Activated gamma-delta T cell (primary cell): ENCODE results near the gene ZNF771.
"Not testable (repeated sequence)": the region's sequence is repeated elsewhere in the genome, so short reads cannot be mapped to it uniquely, and the experiment has no call there.

ENCODE experiments used
- DNase-seq: peaks from one replicate; lab custom pipeline; 2025; lab: John Stamatoyannopoulos, UW

The ZNF771 gene

GRCh38 chr16:30375864-30376263 is 31.5 kb upstream of the ZNF771 start:
- no peak for DNase-seq

- DNase-seq = no peak
Observed at GRCh38 chr16:30376461-30376902, 30.9 kb upstream of the ZNF771 start.

DNA sequence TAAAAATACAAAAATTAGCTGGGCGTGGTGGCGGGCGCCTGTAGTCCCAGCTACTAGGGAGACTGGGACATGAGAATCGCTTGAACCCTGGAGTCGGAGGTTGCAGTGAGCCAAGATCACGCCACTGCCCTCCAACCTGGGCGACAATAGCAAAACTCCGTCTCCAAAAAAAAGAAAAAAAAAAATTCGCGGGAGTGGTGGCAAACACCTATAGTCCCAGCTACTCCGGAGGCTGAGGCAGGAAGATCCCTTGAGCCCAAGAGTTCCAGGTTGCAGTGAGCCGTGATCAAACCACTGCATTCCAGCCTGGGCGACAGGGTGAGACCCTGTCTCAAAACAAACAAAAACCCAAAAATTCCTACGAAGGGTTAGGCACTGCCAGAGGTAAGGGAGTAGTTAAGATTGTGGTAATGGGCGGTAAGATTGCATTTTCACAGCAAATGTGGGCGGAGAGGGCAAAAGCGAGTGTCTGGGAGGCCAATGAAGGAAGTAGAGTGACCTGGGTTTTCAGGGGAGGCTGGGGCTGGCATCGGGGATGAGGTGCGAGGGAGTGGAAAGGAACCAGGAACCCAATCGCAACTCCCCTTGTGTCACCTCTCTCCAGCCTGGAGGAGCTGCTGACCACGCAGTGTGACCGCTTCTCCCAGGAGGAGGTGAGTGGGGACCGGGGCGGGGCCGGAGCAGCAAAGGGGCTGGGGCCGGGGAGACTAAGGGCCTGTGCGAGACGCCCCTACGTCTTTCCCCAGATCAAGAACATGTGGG is 30.2 kb upstream of the ZNF771 start:
- DNase-seq = no peak

DNA sequence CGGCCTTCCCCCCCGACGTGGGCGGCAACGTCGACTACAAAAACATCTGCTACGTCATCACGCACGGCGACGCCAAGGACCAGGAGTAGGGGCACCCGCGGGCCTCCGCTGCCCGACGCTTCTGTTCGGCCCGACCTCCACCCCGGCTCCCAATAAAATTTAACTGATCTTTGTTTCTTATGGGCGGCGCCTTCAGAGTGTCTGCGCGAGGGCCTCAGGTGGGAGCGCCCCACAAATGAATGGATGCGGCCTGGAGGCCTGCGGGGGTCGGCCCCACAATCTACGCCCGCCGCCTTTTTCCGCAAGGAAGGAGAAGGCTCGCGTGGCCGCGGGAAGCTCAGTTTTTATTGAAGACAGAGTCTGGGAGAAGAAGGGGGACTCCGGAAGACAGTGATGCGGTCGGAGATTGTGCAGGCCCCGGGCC is 29.6 kb upstream of the ZNF771 start:
- DNase-seq = peak; percentile 65

DNA sequence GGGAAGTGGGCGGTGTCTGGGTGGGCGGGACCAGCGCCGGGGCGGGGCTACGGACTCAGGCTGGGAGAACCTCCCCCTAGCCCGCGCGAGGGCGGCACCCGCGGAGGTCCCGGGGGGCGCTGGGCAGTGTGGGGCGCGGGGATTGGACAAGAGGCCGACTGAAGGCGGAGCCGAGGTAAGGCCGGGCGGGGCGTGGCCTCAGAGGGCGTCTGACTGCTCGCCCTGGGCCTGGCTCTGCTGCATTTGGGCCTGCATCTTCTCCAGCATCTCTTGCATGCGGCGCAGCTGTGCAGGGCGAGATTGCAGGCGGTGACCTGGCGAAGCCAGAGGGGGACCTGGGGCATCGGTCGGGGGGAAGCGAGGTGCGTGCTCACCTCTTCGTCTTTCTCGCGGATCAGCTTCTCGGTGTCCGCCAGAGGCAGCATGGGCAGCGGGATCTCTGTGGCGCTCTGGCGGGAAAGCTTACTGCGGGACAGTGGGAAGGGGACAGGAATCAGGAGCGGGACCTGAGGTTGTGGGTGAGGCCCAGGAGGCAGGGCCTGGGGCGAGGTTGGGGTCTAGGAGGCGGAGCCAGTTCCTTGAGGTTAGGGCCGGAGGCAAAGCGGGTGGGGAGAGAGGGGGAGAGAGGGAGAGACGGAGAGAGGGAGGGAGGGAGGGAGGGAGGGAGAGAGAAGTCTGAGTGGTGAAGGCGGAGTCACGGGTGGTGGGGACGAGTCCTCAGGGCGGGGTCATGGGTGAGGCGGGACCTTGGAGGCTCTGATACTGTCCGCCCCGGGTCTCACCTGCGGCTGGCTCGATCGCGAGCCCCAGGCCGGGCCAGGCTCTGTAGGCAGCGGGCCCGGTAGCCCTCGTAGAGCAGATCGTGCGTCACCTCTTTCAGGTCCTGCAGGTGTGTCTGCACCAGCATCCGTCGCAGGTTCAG is 28.9 kb upstream of the ZNF771 start:
- DNase-seq = peak; percentile 99

GRCh38 chr16:30379158-30379783 is 28.1 kb upstream of the ZNF771 start:
- DNase-seq = no peak

DNA sequence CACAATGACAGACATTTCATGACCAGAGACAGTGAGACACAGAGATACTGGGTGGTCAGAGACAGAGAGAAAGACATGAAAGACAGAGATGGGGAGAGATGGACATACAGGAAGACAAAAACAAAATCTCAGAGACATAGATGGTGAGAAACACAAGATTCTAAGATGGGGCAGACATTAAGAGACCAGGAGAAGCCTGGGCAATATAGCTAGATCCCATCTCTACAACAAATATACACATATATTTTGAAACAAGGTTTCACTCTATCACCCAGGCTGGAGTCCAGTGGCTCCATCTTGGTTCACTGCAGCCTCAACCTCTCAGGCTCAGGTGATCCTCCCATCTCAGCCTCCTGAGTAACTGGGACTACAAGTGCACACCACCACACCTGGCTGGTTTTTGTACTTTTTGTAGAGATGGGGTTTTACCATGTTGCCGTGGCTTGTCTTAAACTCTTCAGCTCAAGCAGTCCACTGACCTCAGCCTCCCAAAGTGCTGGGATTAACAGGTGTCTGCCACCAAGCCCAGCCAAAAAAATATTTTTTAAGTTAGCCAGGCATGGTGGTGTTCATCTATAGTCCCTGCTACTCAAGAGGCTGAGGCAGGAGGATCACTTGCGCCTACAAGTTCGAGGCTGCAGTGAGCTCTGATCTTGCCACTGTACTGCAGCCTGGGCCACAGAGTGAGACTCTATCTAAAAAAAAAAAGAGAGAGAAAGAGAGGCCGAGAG is 27.2 kb upstream of the ZNF771 start:
- DNase-seq = no peak

DNA sequence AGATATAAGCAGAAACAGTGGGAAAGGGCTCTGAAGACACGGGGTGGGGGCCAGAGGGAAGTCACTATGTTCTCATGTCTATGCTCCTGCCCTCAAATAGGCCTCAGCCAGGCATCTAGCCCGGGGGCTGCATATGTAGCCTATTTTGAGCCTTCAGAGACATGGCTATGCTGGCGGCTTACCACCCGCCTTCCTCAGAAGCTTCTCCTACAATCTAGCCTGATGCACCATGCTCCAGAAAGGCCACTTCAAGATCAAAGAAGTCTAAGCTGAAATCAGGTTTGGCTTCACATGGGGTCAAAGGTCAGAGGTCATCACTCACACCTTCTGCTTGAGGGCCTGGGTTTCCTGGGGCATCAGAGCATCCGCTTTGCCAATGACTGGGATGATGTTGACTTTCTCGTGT is 26.6 kb upstream of the ZNF771 start:
- DNase-seq = no peak

- no peak for DNase-seq
Observed at GRCh38 chr16:30381291-30382041, 25.9 kb upstream of the ZNF771 start.

DNA sequence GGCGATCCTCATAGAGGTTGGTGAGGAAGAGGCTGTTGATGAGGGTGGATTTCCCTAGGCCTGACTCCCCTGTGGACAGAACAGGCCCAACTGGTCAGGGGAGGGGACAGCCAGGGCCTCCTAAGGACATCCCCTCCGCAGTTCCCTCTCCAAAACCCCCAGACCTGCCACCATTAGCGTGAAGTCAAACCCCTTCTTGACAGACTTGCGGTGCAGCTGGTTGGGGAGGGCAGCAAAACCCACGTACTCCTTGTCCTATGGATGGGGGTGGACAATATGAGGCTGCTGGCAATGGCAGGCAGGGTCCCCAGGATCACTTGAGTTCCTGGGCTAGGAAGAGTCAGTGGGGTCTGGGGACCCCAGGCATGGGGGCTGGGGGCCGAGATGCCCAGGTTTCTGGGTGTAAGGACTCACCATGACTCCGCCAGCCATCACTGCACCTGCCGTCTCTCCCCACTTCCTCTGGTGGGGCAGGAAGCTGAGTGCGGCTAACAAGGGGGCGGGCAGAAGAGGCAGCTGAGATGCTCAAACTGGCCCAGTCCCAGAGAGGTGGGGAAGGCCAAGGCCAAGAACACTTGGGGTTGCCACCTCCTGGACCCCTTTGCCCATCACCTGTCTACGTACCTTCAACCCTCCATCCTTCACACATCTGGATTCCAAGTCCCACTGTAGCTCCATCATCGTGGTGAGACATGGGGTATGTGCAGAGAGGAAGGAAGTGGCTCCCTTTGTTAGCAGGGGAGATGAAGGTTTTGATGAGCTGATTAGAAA is 25.1 kb upstream of the ZNF771 start, which contains the start of gene SEPTIN1:
Gene SEPTIN1 (minus strand): TSS at position 451 of the 771 bp plus-strand sequence. CDS start 19 bp downstream, at position 432.
- peak; percentile 31 for DNase-seq

GRCh38 chr16:30383521-30383920 is 23.9 kb upstream of the ZNF771 start:
- no peak for DNase-seq

DNA sequence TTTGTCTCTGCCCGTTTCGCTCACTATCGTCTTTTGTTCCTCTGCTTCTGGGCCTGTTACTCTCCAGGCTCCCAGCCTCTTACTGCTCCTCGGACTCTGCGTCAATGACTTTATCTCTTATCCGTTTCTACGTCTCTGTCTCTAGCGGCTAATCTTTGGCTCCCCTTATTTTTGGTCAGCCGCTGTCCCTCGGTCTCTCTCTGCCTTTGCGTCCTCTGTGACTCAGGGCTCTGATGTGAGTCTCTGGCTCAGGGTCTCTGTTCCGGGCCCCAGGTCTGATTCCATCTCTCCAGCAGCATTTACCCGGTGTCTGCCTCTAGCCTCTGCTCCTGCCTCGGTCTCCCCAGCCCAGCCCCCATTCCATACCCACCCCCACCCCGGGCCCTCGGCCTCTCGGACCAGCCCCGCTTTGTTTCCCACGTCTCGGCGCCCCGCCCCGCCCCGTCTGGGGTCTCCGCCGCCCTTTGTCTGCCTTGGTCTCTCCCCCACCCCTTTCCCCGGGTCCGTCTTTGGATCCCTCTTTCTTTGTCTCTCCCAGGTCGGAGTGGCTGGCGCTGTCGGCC is 12.7 kb upstream of the ZNF771 start:
- DNase-seq = no peak

DNA sequence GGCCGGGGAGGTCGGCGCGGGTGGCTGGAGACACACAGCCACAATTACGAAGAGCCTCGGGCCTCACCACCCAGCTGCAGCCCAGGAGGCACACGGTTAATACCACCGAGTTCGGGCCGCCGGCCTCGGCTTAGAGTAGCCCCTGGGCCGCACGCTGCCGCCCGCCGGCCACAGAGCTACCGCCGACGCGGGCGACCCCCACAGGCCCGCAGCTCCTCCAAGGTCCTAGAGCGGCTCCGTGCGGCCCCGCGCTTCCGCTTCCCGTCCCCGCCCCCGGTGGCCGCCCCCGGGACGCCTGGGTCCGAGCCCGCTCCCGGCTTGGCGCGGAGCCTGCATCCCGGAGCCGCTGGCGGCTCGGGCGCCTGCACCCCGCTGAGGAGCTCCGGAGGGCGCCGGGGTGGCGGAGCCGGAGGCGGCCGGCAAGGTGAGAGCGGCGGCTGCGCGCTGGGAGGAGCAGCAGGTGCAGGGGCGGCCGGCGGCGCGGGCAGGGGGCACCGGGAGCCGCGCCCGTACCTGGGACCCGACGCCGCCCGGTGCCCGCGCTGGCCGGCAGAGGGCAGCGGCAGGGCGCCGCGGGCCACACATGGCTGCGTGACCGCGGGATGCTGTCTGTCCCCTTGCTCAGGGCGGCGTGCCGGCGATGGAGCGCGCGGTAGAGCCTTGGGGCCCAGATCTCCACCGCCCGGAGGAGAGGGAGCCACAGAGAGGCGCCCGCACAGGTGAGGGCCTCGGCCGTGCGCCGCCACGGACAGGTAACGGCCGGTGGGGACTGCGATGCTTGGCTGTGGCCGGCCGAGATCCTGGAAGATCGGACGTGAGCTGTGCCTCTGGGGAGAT is 12.0 kb upstream of the ZNF771 start, which contains the start of gene ZNF48:
Gene ZNF48 (plus strand): TSS at position 266 of the 837 bp plus-strand sequence. CDS start 375 bp downstream, at position 641.
- peak; percentile 45 for DNase-seq

DNA sequence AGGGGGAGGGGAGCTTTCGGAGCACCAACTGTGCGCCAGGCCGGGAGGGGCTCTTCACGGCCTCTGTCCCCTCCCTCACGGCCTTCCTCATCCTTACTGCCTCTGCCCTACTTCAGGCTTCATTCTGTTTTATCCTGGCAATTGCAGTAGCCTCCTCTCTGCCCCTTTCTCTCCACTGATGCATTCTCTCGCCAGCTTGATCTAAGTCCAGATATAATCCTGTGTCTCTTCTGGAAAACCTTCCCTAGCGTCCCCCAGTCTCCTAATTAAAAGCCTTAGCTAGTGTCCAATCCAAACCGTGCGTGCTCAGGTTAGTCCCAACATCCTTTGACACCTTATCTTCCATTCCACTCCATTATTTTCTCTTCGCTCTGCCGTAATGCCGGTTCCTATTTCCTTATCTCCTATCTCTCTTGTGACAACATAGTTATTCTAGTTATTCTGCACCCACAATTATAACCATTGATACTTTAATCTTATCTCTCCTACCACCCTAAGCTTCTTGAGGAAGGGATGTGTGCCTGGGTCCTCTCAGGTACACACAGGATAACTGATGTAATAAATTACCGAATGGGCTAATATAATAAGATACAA is 11.3 kb upstream of the ZNF771 start:
- no peak for DNase-seq

GRCh38 chr16:30396627-30397026 is 10.8 kb upstream of the ZNF771 start:
- not testable (repeated sequence) for DNase-seq

DNA sequence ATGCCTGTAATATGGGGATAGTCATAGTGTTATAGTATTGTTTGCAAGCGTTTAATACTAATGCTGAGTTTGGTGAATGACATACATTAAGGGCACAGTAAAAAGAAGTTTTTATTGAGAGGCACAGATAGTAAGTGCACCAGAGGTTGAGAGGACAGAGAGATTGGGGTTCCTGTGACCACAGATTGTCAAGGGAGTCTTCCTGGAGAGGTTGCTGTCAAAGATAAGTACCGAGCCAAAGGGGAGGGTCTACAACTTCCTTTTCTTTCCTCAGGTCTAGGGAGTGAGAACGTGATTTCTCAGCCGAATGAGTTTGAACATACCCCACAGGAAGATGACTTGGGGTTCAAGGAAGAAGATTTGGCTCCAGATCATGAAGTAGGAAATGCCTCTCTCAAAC is 10.3 kb upstream of the ZNF771 start:
- DNase-seq = no peak

DNA sequence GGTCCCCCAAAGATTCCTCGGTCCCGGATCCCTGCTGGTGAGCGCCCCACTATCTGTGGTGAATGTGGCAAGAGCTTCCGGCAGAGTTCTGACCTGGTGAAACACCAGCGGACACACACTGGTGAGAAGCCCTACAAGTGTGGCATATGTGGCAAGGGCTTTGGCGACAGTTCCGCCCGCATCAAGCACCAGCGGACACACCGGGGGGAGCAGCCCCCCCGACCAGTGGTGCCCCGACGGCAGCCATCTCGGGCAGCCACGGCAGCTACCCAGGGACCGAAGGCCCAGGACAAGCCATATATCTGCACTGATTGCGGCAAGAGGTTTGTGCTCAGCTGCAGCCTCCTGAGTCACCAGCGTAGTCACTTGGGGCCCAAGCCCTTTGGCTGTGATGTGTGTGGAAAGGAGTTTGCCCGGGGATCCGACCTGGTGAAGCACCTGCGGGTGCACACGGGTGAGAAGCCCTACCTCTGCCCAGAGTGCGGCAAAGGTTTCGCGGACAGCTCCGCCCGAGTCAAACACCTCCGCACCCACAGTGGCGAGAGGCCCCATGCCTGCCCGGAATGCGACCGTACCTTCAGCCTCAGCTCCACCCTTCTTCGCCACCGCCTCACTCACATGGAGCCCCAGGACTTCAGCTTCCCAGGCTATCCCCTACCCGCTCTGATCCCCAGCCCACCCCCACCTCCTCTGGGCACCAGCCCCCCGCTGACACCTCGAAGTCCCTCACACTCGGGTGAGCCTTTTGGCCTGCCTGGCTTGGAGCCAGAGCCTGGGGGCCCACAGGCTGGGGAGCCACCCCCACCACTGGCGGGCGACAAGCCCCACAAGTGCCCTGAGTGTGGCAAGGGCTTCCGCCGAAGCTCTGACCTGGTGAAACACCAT is 9.4 kb upstream of the ZNF771 start:
- DNase-seq = no peak
